MCF 10A (cell line): ENCODE results near the gene TRAK1. TPM values are rescaled to one million over a fixed set of nuclear protein-coding genes. Genes with fewer than 3 reads are reported as not detected.

Source experiments
- BruUV-seq: library from RNA; stranded (reverse); fragments of 400-500 nt; replicated peaks from 2 replicates; lab custom pipeline; 2021; lab: Mats Ljungman, UMichigan
- CTCF ChIA-PET: fragments of 300-600 bp; sonication (Branson Sonifier 250); formaldehyde crosslinking; extraction: SDS; loops from one replicate; lab custom pipeline; 2021; ENCODE audit warnings: antibody characterized with exemption, inconsistent platforms; lab: Yijun Ruan, JAX
- POLR2A ChIA-PET: fragments of 300-600, 350-650 bp; sonication (Branson Sonifier 250); formaldehyde crosslinking; extraction: SDS; loops from one replicate; lab custom pipeline; 2020; ENCODE audit warnings: antibody characterized with exemption, inconsistent platforms; lab: Yijun Ruan, JAX
- DNase-seq: peaks from one replicate; pipeline ENCODE4 v3.0.0-alpha.2; 2018; ENCODE audit not compliant: unreplicated experiment
- H3K27ac Mint-ChIP-seq: one replicate; pipeline ENCODE4 v1.8.0; 2022; ENCODE audit warnings: mild to moderate bottlenecking, low read depth, mixed read lengths; ENCODE audit not compliant: unreplicated experiment
- H3K27me3 Mint-ChIP-seq: one replicate; pipeline ENCODE4 v1.8.0; 2022; ENCODE audit warnings: mixed read lengths; ENCODE audit not compliant: insufficient read depth, unreplicated experiment
- H3K36me3 Mint-ChIP-seq: one replicate; pipeline ENCODE4 v1.8.0; 2022; ENCODE audit warnings: mild to moderate bottlenecking, moderate library complexity, mixed read lengths; ENCODE audit not compliant: insufficient read depth, unreplicated experiment
- H3K4me1 Mint-ChIP-seq: one replicate; pipeline ENCODE4 v1.8.0; 2022; ENCODE audit warnings: mixed read lengths; ENCODE audit not compliant: insufficient read depth, unreplicated experiment
- H3K4me3 Mint-ChIP-seq: one replicate; pipeline ENCODE4 v1.8.0; 2022; ENCODE audit warnings: mild to moderate bottlenecking, moderate library complexity, mixed read lengths; ENCODE audit not compliant: unreplicated experiment
- H3K9me3 Mint-ChIP-seq: one replicate; pipeline ENCODE4 v1.8.0; 2022; ENCODE audit warnings: mixed read lengths; ENCODE audit not compliant: unreplicated experiment
- CTCF ChIP-seq: fragments of 200-600 bp; IDR thresholded peaks from one replicate; pipeline ENCODE4 v1.8.0; 2022; ENCODE audit warnings: antibody characterized with exemption, mild to moderate bottlenecking; ENCODE audit not compliant: unreplicated experiment
- intact Hi-C: fragments of 100-400 bp; cut with micrococcal nuclease; formaldehyde crosslinking; loops from 2 replicates; pipeline ENCODE4 v1.14.1; 2022
- total RNA-seq: library from RNA; stranded (reverse); gene quantifications from 2 replicates; pipeline ENCODE4 v1.2.3, GENCODE V29; 2022

TRAK1 gene
- total RNA-seq, 1 experiment from 2014 or later, result 33.2 TPM

GRCh38 chr3:42130329-42131070 lies 39.3 kb downstream of the TRAK1 start:
- Mint-ChIP-seq H3K4me3 (no peak overlapping the region), H3K27ac (no peak overlapping the region), H3K36me3 (peaks cover 7% of the 10 kb centered on the region), H3K4me1 (peaks cover 15% of the 10 kb centered on the region), H3K9me3 (no peaks in the 10 kb centered on the region), H3K27me3 (no peaks in the 10 kb centered on the region)
- ChIA-PET CTCF (interaction anchor here (0.6 to 3.8 kb wide), 7 partner anchors 11 to 368 kb away, joined by 3 to 33 read pairs (median 6); no protein-coding TSS in a partner anchor), POLR2A (interaction anchor here (0.6 to 1.3 kb wide), 6 partner anchors 13 to 110 kb away, joined by 3 to 6 read pairs (median 3); no protein-coding TSS in a partner anchor)
- TF ChIP-seq CTCF, result no peak
- intact Hi-C loops, result no loop called here
- BruUV-seq, result no TSS peak
- no peak for DNase-seq

- H3K4me1 Mint-ChIP-seq, result peaks cover 19% of the 10 kb centered on the region
- H3K9me3 Mint-ChIP-seq, result no peaks in the 10 kb centered on the region
- no peak for TF ChIP-seq CTCF
- no peak overlapping the region for H3K4me3 Mint-ChIP-seq
- no peak overlapping the region for H3K27ac Mint-ChIP-seq
- POLR2A ChIA-PET, result interaction anchor here (1.5 to 1.9 kb wide), 2 partner anchors 14 to 57 kb away, joined by 3 to 8 read pairs; no protein-coding TSS in a partner anchor
- BruUV-seq, result no TSS peak
- intact Hi-C loops, result no loop called here
- CTCF ChIA-PET, result interaction anchor here (1.6 to 5.1 kb wide), 3 partner anchors 13 to 57 kb away, joined by 4 to 50 read pairs (median 14); no protein-coding TSS in a partner anchor
- no peaks in the 10 kb centered on the region for H3K36me3 Mint-ChIP-seq
- no peaks in the 10 kb centered on the region for H3K27me3 Mint-ChIP-seq
- DNase-seq, result no peak
These were observed 42.5 kb downstream of the TRAK1 start for GRCh38 chr3:42133500-42134298.

GRCh38 chr3:42134867-42135464 lies 43.8 kb downstream of the TRAK1 start:
- Mint-ChIP-seq H3K9me3 (no peaks in the 10 kb centered on the region), H3K36me3 (no peaks in the 10 kb centered on the region), H3K4me1 (peaks cover 13% of the 10 kb centered on the region), H3K27ac (peak overlapping the region; percentile 61), H3K27me3 (no peaks in the 10 kb centered on the region), H3K4me3 (peak overlapping the region; percentile 11)
- DNase-seq, result peak; percentile 57
- intact Hi-C loops, result no loop called here
- ChIA-PET CTCF (interaction anchor here (0.6 to 5.1 kb wide), 9 partner anchors 11 to 235 kb away, joined by 3 to 50 read pairs (median 6); no protein-coding TSS in a partner anchor), POLR2A (interaction anchor here (0.8 to 2.0 kb wide), 9 partner anchors 13 to 173 kb away, joined by 3 to 8 read pairs (median 3); no protein-coding TSS in a partner anchor)
- no TSS peak for BruUV-seq
- TF ChIP-seq CTCF, result no peak
